Raji (cell line): ENCODE data around the gene USP17L19.
"Not testable (repeated sequence)": the region's sequence is repeated elsewhere in the genome, so short reads cannot be mapped to it uniquely, and the experiment has no call there.

Source experiments
- POLR2A ChIP-seq: IDR thresholded peaks from 2 replicates; pipeline ENCODE4 v1.6.1; 2011; ENCODE audit warnings: low read depth, low read length, control low read depth; ENCODE audit not compliant: insufficient read depth

Gene USP17L19

GRCh38 chr4:9253078-9253477 lies at the start of gene USP17L19:
Gene USP17L19 (plus strand): TSS chr4:9253378. CDS start chr4:9253378, 0 bp downstream.
- not testable (repeated sequence) for TF ChIP-seq POLR2A

- not testable (repeated sequence) for TF ChIP-seq POLR2A
Measured at GRCh38 chr4:9210357-9210756, 42.8 kb upstream of the USP17L19 start, which contains the start of gene USP17L10. Gene USP17L10 (plus strand): TSS chr4:9210657. CDS start chr4:9210657, 0 bp downstream.

GRCh38 chr4:9215105-9215504 lies 38.1 kb upstream of the USP17L19 start, which contains the start of gene USP17L11:
Gene USP17L11 (plus strand): TSS chr4:9215405. CDS start chr4:9215405, 0 bp downstream.
- not testable (repeated sequence) for TF ChIP-seq POLR2A

- not testable (repeated sequence) for TF ChIP-seq POLR2A
Measured at GRCh38 chr4:9219852-9220251, 33.3 kb upstream of the USP17L19 start, which contains the start of gene USP17L12. Gene USP17L12 (plus strand): TSS chr4:9220152. CDS start chr4:9220152, 0 bp downstream.

GRCh38 chr4:9224596-9224995 lies 28.6 kb upstream of the USP17L19 start, which contains the start of gene USP17L13:
Gene USP17L13 (plus strand): TSS chr4:9224896. CDS start chr4:9224896, 0 bp downstream.
- TF ChIP-seq POLR2A = not testable (repeated sequence)

- TF ChIP-seq POLR2A = not testable (repeated sequence)
Measured at GRCh38 chr4:9234085-9234484, 19.1 kb upstream of the USP17L19 start, which contains the start of gene USP17L15. Gene USP17L15 (plus strand): TSS chr4:9234385. CDS start chr4:9234385, 0 bp downstream.

GRCh38 chr4:9243579-9243978 lies 9.6 kb upstream of the USP17L19 start, which contains the start of gene USP17L17:
Gene USP17L17 (plus strand): TSS chr4:9243879. CDS start chr4:9243879, 0 bp downstream.
- not testable (repeated sequence) for TF ChIP-seq POLR2A

- not testable (repeated sequence) for TF ChIP-seq POLR2A
Measured at GRCh38 chr4:9247953-9248680, 5.1 kb upstream of the USP17L19 start, which contains the start of gene USP17L18. Gene USP17L18 (plus strand): TSS chr4:9248630. CDS start chr4:9248630, 0 bp downstream.

GRCh38 chr4:9257824-9258223 lies 4.6 kb downstream of the USP17L19 start, which contains the start of gene USP17L20:
Gene USP17L20 (plus strand): TSS chr4:9258124. CDS start chr4:9258124, 0 bp downstream.
- not testable (repeated sequence) for TF ChIP-seq POLR2A

GRCh38 chr4:9262572-9262971 lies 9.4 kb downstream of the USP17L19 start, which contains the start of gene USP17L21:
Gene USP17L21 (plus strand): TSS chr4:9262872. CDS start chr4:9262872, 0 bp downstream.
- not testable (repeated sequence) for TF ChIP-seq POLR2A

GRCh38 chr4:9267319-9267718 lies 14.1 kb downstream of the USP17L19 start, which contains the start of gene USP17L22:
Gene USP17L22 (plus strand): TSS chr4:9267619. CDS start chr4:9267619, 0 bp downstream.
- TF ChIP-seq POLR2A = not testable (repeated sequence)
